ENCODE data around the gene PDHX.
A peak's percentile ranks its signal among the peaks of the same experiment; 100 is the strongest.
"Not testable (repeated sequence)": the region's sequence is repeated elsewhere in the genome, so short reads cannot be mapped to it uniquely, and the experiment has no call there.

PDHX gene

GRCh38 chr11:34909955-34910354 lies 6.5 kb upstream of the PDHX start:
- no peak overlapping the region for H3K4me3 ChIP-seq (ENCODE audit: low read depth, low read length)

GRCh38 chr11:34910817-34911216 lies 5.6 kb upstream of the PDHX start:
- H3K4me3 ChIP-seq (ENCODE audit: low read depth, low read length), result no peak overlapping the region

GRCh38 chr11:34911676-34912075 lies 4.7 kb upstream of the PDHX start:
- H3K4me3 ChIP-seq (ENCODE audit: low read depth, low read length), result no peak overlapping the region

- H3K4me3 ChIP-seq (ENCODE audit: low read depth, low read length), result not testable (repeated sequence)
Observed at GRCh38 chr11:34913556-34913955, 2.9 kb upstream of the PDHX start.

GRCh38 chr11:34915136-34916014 lies 1.0 kb upstream of the PDHX start:
- H3K4me3 ChIP-seq (ENCODE audit: low read depth, low read length), result peak overlapping the region; percentile 89

GRCh38 chr11:34916843-34917770 lies 689 bp downstream of the PDHX start:
- H3K4me3 ChIP-seq (ENCODE audit: low read depth, low read length), result peak overlapping the region; percentile 92

GRCh38 chr11:34921156-34921555 lies 4.7 kb downstream of the PDHX start:
- H3K4me3 ChIP-seq (ENCODE audit: low read depth, low read length), result no peak overlapping the region

GRCh38 chr11:34924714-34925113 lies 8.3 kb downstream of the PDHX start:
- H3K4me3 ChIP-seq (ENCODE audit: low read depth, low read length), result no peak overlapping the region

GRCh38 chr11:34926101-34926830 lies 9.8 kb downstream of the PDHX start:
- H3K4me3 ChIP-seq (ENCODE audit: low read depth, low read length), result no peak overlapping the region

- no peak overlapping the region for H3K4me3 ChIP-seq (ENCODE audit: low read depth, low read length)
Observed at GRCh38 chr11:34926831-34927132, 10.4 kb downstream of the PDHX start.

GRCh38 chr11:34928268-34928959 lies 12.0 kb downstream of the PDHX start:
- H3K4me3 ChIP-seq (ENCODE audit: low read depth, low read length), result no peak overlapping the region

- no peak overlapping the region for H3K4me3 ChIP-seq (ENCODE audit: low read depth, low read length)
Observed at GRCh38 chr11:34928960-34929680, 12.7 kb downstream of the PDHX start.

GRCh38 chr11:34929794-34930763 lies 13.7 kb downstream of the PDHX start:
- no peak overlapping the region for H3K4me3 ChIP-seq (ENCODE audit: low read depth, low read length)

GRCh38 chr11:34936945-34937629 lies 20.7 kb downstream of the PDHX start:
- no peak overlapping the region for H3K4me3 ChIP-seq (ENCODE audit: low read depth, low read length)

GRCh38 chr11:34938611-34939010 lies 22.2 kb downstream of the PDHX start:
- H3K4me3 ChIP-seq (ENCODE audit: low read depth, low read length), result no peak overlapping the region

GRCh38 chr11:34940026-34940677 lies 23.7 kb downstream of the PDHX start:
- no peak overlapping the region for H3K4me3 ChIP-seq (ENCODE audit: low read depth, low read length)

GRCh38 chr11:34941688-34942087 lies 25.3 kb downstream of the PDHX start:
- no peak overlapping the region for H3K4me3 ChIP-seq (ENCODE audit: low read depth, low read length)

- H3K4me3 ChIP-seq (ENCODE audit: low read depth, low read length), result no peak overlapping the region
Observed at GRCh38 chr11:34944692-34945091, 28.3 kb downstream of the PDHX start.

Measured in iPS-11a (cell line).